ENCODE results near the gene LIN37.
A peak's percentile ranks its signal among the peaks of the same experiment; 100 is the strongest.

LIN37 gene

GRCh38 chr19:35757749-35758608 lies 9.6 kb downstream of the LIN37 start, which contains the start of gene PROSER3:
TSS of gene PROSER3 (plus strand) at chr19:35758176. CDS start at chr19:35758216, 40 bp downstream.
- Histone ChIP-seq H3K36me3 (peaks cover 11 to 36% (median 22%) of the 10 kb centered on the region in 3 donors), H3K9me3 (no peaks in the 10 kb centered on the region), H3K27me3 (no peaks in the 10 kb centered on the region), H3K27ac (peak within 1 kb of the TSS; percentile 93 to 100), H3K4me3 (peak within 1 kb of the TSS; percentile 72 to 75), H3K4me1 (peaks cover 5 to 57% (median 38%) of the 10 kb centered on the region in 4 donors)
- TF ChIP-seq CTCF (IDR thresholded peaks at IDR 0.05): peak in 1 of 2 experiments; percentile 5
- peak; percentile 99 to 100 for DNase-seq
- intact Hi-C loops (cut with DNase I; ENCODE audit: low total_unique reads): loop anchor here (5.0 kb wide), 1 partner anchor 41 kb away; the partner anchor contains the start of gene KMT2B

DNA sequence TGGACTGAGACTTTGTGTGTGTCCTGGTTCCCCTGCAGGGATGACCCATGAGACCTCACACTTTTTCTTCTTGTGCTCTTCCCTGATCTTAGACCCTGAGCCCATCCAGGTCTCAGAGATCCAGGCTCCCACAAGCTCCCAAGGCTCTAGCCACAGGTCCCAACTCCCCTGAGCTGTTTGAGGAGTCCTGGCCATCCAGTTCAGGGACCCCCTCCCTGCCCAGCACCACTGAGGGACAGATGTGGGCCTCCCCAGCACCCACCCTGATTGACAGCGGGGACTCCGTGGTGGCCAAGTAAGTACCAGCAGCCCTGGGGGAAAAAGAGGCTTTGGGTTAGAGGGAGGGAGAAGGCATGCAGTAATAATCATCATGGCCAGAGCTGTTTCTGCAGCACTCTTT lies 11.3 kb downstream of the LIN37 start:
- no peak overlapping the region for H3K4me3 ChIP-seq
- peaks cover under 1 to 37% (median 9%) of the 10 kb centered on the region in 3 donors for H3K36me3 ChIP-seq
- TF ChIP-seq CTCF (IDR thresholded peaks at IDR 0.05): no peak
- DNase-seq: no peak
- no peak overlapping the region for H3K27ac ChIP-seq
- H3K9me3 ChIP-seq: no peaks in the 10 kb centered on the region
- peaks cover 5 to 50% (median 36%) of the 10 kb centered on the region in 4 donors for H3K4me1 ChIP-seq
- intact Hi-C loops (cut with DNase I; ENCODE audit: low total_unique reads): loop anchor here (5.0 kb wide), 1 partner anchor 42 kb away; the partner anchor contains the start of gene KMT2B
- H3K27me3 ChIP-seq: no peaks in the 10 kb centered on the region

DNA sequence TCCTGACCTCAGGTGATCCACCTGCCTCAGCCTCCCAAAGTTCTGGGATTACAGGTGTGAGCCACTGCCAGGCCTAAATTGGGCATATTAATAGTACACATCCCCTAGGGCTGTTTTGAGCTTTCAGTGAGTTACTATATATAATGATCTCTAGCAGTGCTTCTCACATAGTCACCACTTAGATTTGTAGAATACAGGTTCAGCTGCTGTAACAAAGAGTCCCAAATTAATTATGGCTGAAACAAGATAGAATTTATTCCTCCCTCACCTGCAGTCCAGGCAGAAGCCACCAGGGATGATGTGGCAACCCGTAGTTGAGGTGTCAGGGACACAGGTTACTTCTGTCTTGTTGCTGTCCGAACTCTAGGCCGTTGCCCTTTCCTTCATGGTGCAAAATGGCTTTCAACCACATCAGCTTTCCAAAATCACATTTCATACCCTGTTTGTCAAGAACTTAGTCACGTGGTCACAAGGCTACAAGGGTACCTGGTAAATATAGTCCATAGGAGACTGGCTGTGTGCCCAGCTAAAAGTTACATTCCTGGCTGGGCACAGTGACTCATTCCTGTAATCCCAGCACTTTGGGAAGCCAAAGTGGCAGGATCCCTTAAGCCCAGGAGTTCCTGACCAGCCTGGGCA lies 12.5 kb downstream of the LIN37 start:
- no peaks in the 10 kb centered on the region for H3K27me3 ChIP-seq
- H3K36me3 ChIP-seq: peaks cover 4 to 49% (median 20%) of the 10 kb centered on the region in 3 donors
- no peak overlapping the region for H3K27ac ChIP-seq
- H3K4me3 ChIP-seq: no peak overlapping the region
- DNase-seq: no peak
- TF ChIP-seq CTCF (IDR thresholded peaks at IDR 0.05): no peak
- peaks cover 5 to 41% (median 26%) of the 10 kb centered on the region in 4 donors for H3K4me1 ChIP-seq
- H3K9me3 ChIP-seq: no peaks in the 10 kb centered on the region
- intact Hi-C loops (cut with DNase I; ENCODE audit: low total_unique reads): no loop called here

GRCh38 chr19:35764432-35765315 lies 16.3 kb downstream of the LIN37 start:
- no peaks in the 10 kb centered on the region for H3K27me3 ChIP-seq
- intact Hi-C loops (cut with DNase I; ENCODE audit: low total_unique reads): no loop called here
- peaks cover 0 to 10% (median 3%) of the 10 kb centered on the region in 4 donors for H3K4me1 ChIP-seq

More at GRCh38 chr19:35764432-35765315, 16.3 kb downstream of the LIN37 start:
- no peak for DNase-seq
- Histone ChIP-seq H3K9me3 (no peaks in the 10 kb centered on the region), H3K27ac (no peak overlapping the region), H3K36me3 (peaks cover 4 to 78% (median 24%) of the 10 kb centered on the region in 3 donors), H3K4me3 (no peak overlapping the region)
- no peak for TF ChIP-seq CTCF (IDR thresholded peaks at IDR 0.05)
